HG02798 (cell line): ENCODE data around the gene MEX3A.
A peak's percentile ranks its signal among the peaks of the same experiment; 100 is the strongest.
"Not testable (repeated sequence)": the region's sequence is repeated elsewhere in the genome, so short reads cannot be mapped to it uniquely, and the experiment has no call there.

Experiments used
- ATAC-seq: cut with Tn5 transposase; IDR thresholded peaks from one replicate; pipeline ENCODE4 v1.9.1; 2021; ENCODE audit warnings: mild to moderate bottlenecking; ENCODE audit not compliant: unreplicated experiment, poor library complexity

MEX3A gene

GRCh38 chr1:156081180-156081916 is 917 bp downstream of the MEX3A start:
- no peak for ATAC-seq

- no peak for ATAC-seq
Measured at GRCh38 chr1:156080863-156081179, 1.4 kb downstream of the MEX3A start.

- ATAC-seq: no peak
Measured at GRCh38 chr1:156080241-156080862, 1.9 kb downstream of the MEX3A start.

GRCh38 chr1:156079762-156080161 is 2.5 kb downstream of the MEX3A start:
- no peak for ATAC-seq

- no peak for ATAC-seq
Measured at GRCh38 chr1:156078728-156079127, 3.5 kb downstream of the MEX3A start.

GRCh38 chr1:156077430-156077760 is 4.9 kb downstream of the MEX3A start:
- ATAC-seq: no peak

- ATAC-seq: peak; percentile 62
Measured at GRCh38 chr1:156076609-156077429, 5.4 kb downstream of the MEX3A start.

- ATAC-seq: no peak
Measured at GRCh38 chr1:156075775-156076204, 6.5 kb downstream of the MEX3A start.

GRCh38 chr1:156075162-156075561 is 7.1 kb downstream of the MEX3A start:
- no peak for ATAC-seq

GRCh38 chr1:156074661-156075060 is 7.6 kb downstream of the MEX3A start:
- ATAC-seq: no peak

- ATAC-seq: no peak
Measured at GRCh38 chr1:156073740-156074139, 8.5 kb downstream of the MEX3A start.

GRCh38 chr1:156073110-156073687 is 9.1 kb downstream of the MEX3A start:
- ATAC-seq: no peak

- ATAC-seq: no peak
Measured at GRCh38 chr1:156072251-156072650, 10.0 kb downstream of the MEX3A start.

GRCh38 chr1:156071332-156071816 is 10.9 kb downstream of the MEX3A start:
- ATAC-seq: not testable (repeated sequence)

GRCh38 chr1:156070548-156070947 is 11.7 kb downstream of the MEX3A start:
- ATAC-seq: no peak

GRCh38 chr1:156069490-156070455 is 12.5 kb downstream of the MEX3A start:
- no peak for ATAC-seq

GRCh38 chr1:156067262-156067661 is 15.0 kb downstream of the MEX3A start:
- no peak for ATAC-seq

- no peak for ATAC-seq
Measured at GRCh38 chr1:156065871-156066270, 16.4 kb downstream of the MEX3A start.

- peak; percentile 53 for ATAC-seq
Measured at GRCh38 chr1:156065212-156065611, 17.1 kb downstream of the MEX3A start.

- no peak for ATAC-seq
Measured at GRCh38 chr1:156064615-156065014, 17.6 kb downstream of the MEX3A start.
